Measurements from ENCODE around the gene PHLDA2.

GRCh38 chr11:2955906-2956476 lies 26.8 kb upstream of the PHLDA2 start:
- TF ChIP-seq CTCF (optimal IDR thresholded peaks at IDR 0.05 in 1 of 3, IDR thresholded peaks at IDR 0.05 in 1 of 3, conservative IDR thresholded peaks at IDR 0.05 in 1 of 3; ENCODE audit: extremely low read depth in 1 of 3, insufficient read depth in 2 of 3, low read length in 3 of 3) (no peak), EZH2 (IDR thresholded peaks at IDR 0.05; ENCODE audit: low read length) (no peak)

Measured in keratinocyte (primary cell).